ENCODE results near the gene SLC25A25. TPM values are rescaled to one million over a fixed set of nuclear protein-coding genes. Genes with fewer than 3 reads are reported as not detected.

SLC25A25 gene
- total RNA-seq, 1 donor, result 20.2 TPM

DNA sequence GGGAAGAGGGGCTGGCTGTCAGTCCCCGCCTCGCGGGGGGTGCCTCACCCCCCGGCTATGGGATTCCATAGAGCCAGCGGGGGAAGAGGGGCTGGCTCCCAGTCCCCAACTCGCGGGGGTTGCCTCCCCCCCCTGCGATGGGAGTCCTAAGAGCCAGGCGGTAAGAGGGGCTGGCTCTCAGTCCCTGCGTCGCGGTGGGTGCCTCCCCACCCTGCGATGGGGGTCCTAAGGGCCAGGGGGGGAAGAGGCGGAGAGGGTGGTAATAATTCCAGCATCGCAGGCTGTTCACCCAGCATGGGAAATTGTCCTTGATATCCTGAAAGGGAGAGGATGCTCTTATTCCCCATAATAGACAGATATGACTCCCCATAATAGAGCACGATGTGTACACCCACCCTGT lies 71.6 kb downstream of the SLC25A25 start:
- TF ChIP-seq, protein P1, sequence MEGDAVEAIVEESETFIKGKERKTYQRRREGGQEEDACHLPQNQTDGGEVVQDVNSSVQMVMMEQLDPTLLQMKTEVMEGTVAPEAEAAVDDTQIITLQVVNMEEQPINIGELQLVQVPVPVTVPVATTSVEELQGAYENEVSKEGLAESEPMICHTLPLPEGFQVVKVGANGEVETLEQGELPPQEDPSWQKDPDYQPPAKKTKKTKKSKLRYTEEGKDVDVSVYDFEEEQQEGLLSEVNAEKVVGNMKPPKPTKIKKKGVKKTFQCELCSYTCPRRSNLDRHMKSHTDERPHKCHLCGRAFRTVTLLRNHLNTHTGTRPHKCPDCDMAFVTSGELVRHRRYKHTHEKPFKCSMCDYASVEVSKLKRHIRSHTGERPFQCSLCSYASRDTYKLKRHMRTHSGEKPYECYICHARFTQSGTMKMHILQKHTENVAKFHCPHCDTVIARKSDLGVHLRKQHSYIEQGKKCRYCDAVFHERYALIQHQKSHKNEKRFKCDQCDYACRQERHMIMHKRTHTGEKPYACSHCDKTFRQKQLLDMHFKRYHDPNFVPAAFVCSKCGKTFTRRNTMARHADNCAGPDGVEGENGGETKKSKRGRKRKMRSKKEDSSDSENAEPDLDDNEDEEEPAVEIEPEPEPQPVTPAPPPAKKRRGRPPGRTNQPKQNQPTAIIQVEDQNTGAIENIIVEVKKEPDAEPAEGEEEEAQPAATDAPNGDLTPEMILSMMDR (IDR thresholded peaks at IDR 0.05; ENCODE audit: insufficient read depth, low read length), result no peak
- DNase-seq (ENCODE audit: low read depth), result no peak
- no peak overlapping the region for H3K4me3 ChIP-seq (ENCODE audit: low read depth, low read length)

DNA sequence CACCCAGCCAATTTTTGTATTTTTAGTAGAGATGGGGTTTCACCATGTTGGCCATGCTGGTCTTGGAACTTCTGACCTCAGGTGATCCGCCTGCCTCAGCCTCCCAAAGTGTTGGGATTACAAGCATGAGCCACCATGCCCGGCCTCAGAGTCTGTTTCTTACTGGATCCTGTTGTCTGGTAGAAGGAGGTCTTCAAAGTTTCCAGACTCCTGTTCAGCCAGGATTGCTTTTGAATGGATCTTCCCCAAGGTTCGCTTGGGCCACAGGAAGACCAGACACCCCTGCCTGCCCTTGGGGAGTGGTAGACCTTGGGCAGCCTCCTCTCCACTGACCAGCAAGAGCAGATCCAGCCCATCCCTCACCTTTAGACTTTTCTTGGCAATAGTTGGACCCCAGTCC lies 73.6 kb downstream of the SLC25A25 start:
- TF ChIP-seq, protein P1 (IDR thresholded peaks at IDR 0.05; ENCODE audit: insufficient read depth, low read length), result no peak
- no peak for DNase-seq (ENCODE audit: low read depth)

DNA sequence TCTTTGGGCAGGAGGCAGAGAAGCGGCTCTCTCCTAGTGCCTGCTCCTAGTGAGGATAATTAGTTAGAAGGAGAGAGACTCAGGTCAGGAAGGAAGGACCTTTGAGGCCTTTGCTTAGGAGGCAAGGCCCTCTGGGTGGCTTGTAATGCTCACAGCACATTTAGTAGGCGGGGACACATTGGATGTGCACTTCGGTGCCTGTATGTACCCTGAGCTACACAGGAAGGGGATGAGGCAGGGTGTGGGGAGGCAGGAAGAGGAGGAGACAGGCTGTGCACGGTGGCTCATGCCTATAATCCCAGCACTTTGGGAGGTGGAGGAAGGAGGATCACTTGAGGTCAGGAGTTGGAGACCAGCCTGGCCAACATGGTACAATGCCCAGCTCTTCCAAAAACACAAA lies 74.0 kb downstream of the SLC25A25 start:
- DNase-seq (ENCODE audit: low read depth), result no peak
- TF ChIP-seq, protein P1 (IDR thresholded peaks at IDR 0.05; ENCODE audit: insufficient read depth, low read length), result no peak
- H3K4me3 ChIP-seq (ENCODE audit: low read depth, low read length), result no peak overlapping the region

More for the DNA sequence above, 73.6 kb downstream of the SLC25A25 start:
- no peak overlapping the region for H3K4me3 ChIP-seq (ENCODE audit: low read depth, low read length)

DNA sequence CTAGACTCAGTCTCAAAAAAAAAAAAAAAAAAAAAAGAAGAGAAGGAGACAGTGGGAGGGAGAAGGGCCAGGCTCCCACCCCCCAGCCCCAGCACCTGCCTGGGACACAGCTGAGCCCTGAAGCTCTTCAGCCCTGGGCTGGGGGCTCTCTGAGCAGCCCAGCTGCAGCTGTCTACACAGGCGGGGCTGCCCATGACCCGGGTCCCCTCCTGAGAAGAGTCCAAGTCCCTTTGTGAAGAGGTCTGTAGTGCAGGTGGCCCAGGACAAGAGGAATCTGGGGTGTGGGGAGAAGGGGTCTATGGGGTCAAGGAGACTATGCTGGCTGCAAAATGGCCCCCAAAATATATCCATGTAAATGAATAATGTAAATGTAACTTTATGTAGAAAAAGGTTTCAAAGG lies 74.6 kb downstream of the SLC25A25 start:
- H3K4me3 ChIP-seq (ENCODE audit: low read depth, low read length), result no peak overlapping the region
- DNase-seq (ENCODE audit: low read depth), result no peak
- TF ChIP-seq, protein P1 (IDR thresholded peaks at IDR 0.05; ENCODE audit: insufficient read depth, low read length), result no peak

DNA sequence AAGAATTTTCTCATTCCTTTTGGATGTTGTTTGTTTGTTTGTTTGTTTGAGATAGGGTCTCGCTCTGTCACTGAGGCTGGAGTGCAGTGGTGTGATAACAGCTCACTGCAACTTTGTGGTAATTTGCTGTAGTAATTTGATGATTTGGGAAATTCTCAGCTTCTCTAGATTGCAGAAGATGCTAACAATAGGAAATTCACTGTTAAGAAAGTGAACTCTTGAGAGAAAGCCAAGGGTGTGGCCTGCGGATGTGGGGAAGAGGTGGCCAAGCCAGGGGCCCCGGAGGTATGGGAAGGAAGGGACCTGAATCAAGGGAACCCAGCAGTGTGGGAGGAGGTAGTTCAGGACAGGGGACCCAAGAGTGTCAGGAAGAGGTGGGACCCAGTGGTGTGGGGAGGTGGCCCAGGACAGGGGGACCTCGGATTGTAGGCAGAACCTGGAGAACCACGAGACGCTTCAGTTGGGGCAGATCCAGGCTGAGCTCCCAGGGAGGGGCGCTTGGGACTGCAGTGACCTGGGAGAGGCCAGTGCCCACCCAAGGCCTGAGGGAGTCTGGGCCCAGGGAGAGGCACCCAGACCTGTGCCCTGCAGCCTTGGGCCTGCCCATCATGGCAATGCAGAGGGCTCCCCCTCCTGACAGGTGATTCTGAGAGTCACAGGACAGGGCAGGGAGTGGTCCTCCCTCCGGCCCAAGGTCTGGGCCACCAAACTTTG lies 75.7 kb downstream of the SLC25A25 start:
- no peak overlapping the region for H3K4me3 ChIP-seq (ENCODE audit: low read depth, low read length)
- TF ChIP-seq, protein P1 (IDR thresholded peaks at IDR 0.05; ENCODE audit: insufficient read depth, low read length), result no peak
- peak; percentile 39 for DNase-seq (ENCODE audit: low read depth)

DNA sequence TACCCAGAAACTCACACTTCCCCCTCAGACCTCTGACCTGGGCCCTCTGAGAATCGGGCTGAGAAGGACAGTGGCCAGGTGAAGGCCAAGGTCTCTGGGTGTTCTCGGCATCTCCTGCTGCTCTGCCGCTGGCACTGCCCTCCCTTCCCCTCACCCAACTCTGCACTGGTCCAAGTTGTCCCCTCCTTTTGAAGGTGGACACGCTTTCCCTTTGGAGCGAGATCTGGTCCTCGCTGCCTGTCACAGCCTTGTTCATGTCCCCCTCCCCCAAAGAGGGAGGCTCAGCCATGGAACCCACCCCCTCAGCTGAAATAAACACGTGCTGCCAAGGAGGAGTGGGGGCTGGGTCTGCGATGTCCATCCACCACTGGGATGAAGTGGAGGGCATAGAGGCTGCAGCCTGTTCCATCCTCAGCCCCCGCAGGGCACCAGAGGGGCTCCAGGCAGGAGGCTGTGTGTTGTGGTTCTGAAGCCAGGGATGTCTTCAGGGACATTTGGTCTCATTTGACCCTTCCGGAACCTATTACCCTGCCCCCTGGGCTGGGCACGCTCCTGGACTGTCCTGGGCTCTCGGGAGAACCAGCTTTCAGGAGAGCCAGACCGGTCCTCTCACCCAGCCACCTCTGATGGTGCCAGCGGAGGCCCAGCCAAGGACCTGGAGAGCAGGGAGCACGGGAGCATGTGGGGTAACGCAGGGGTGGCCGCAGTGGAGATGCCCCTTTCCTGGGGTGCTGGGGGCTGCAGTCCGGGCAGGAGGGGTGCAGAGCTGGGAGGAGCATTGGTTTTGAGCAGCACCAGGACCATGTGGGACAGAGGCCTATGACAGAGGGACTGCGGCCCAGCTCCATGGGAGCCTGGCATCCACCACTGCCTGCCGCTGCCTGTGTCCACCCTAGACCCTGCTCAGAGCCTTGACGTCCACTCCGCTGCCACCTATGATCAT lies 76.5 kb downstream of the SLC25A25 start:
- no peak overlapping the region for H3K4me3 ChIP-seq (ENCODE audit: low read depth, low read length)
- DNase-seq (ENCODE audit: low read depth), result no peak
- TF ChIP-seq, protein P1 (IDR thresholded peaks at IDR 0.05; ENCODE audit: insufficient read depth, low read length), result no peak
